B cell (primary cell): ENCODE results near the gene PRKN.

Experiments used
- EZH2 ChIP-seq: IDR thresholded peaks from 2 replicates; pipeline ENCODE4 v1.6.1; 2012; ENCODE audit warnings: borderline replicate concordance, low read depth, mild to moderate bottlenecking, moderate library complexity, low read length; ENCODE audit not compliant: insufficient read depth, poor library complexity, severe bottlenecking
- TF ChIP-seq, protein P1 (sequence below): fragments of 200-600 bp; IDR thresholded peaks from one replicate; pipeline ENCODE4 v1.8.0; 2022; ENCODE audit warnings: antibody characterized with exemption, mild to moderate bottlenecking

DNA sequence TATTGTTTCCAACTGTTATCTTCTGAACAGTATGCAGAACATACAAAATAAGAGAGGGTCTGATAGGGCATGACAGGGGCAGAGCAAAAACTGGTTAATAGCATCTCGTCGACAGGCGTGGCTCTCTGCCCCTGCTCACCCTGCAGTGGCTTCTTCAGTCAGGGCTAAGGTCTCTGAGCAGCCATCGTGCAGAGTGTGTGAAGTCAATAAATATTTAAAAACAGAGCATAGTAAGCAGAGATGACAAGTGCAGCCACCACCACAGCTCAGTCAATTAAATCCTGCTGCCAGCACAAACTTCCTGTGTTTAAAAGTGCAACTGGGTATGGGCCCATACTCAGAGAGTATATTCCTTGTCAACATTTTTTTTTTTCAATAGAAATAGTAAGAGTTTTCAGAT lies 1080.3 kb downstream of the PRKN start:
- TF ChIP-seq, protein P1, sequence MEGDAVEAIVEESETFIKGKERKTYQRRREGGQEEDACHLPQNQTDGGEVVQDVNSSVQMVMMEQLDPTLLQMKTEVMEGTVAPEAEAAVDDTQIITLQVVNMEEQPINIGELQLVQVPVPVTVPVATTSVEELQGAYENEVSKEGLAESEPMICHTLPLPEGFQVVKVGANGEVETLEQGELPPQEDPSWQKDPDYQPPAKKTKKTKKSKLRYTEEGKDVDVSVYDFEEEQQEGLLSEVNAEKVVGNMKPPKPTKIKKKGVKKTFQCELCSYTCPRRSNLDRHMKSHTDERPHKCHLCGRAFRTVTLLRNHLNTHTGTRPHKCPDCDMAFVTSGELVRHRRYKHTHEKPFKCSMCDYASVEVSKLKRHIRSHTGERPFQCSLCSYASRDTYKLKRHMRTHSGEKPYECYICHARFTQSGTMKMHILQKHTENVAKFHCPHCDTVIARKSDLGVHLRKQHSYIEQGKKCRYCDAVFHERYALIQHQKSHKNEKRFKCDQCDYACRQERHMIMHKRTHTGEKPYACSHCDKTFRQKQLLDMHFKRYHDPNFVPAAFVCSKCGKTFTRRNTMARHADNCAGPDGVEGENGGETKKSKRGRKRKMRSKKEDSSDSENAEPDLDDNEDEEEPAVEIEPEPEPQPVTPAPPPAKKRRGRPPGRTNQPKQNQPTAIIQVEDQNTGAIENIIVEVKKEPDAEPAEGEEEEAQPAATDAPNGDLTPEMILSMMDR: no peak
- TF ChIP-seq EZH2: no peak
